ENCODE results near the gene TEP1. TPM values are rescaled to one million over a fixed set of nuclear protein-coding genes. Genes with fewer than 3 reads are reported as not detected.

TEP1 gene
- total RNA-seq, 4 donors from 2014 or later = 17.2 to 28.8 (median 22.9) TPM

- WGBS = 84% methylated on average over 1 of the region's 1 CpG
Measured at GRCh38 chr14:20400589-20400964, 12.7 kb downstream of the TEP1 start.

DNA sequence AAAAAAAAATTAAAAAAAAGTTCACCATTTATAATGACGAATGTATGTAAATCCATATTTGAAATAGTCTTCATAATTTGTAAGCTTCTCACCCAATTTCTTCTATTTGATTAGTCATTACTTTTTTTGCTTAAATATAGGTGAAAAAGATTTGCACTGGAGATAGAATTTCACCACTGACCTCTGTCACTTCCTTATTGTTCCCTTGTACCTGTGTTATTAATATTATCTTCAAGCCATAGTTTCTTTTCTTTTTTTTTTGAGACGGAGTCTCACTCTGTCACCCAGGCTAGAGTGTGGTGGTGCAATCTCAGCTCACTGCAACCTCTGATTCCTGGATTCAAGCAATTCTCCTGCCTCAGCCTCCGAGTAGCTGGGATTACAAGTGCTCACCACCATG lies 15.8 kb downstream of the TEP1 start:
- Histone ChIP-seq H3K4me3 (no peak overlapping the region), H3K27me3 (no peaks in the 10 kb centered on the region), H3K9me3 (no peaks in the 10 kb centered on the region), H3K4me1 (no peaks in the 10 kb centered on the region), H3K27ac (replicated peaks in 1 of 4) (no peak overlapping the region), H3K36me3 (peaks cover 63 to 98% (median 89%) of the 10 kb centered on the region in 4 donors)
- WGBS = 94% methylated on average over 3 of the region's 3 CpGs
- intact Hi-C loops (cut with DNase I) = no loop called here
- TF ChIP-seq POLR2AphosphoS5 (IDR thresholded peaks at IDR 0.05) = no peak
- no peak for TF ChIP-seq CTCF (IDR thresholded peaks at IDR 0.05)
- no peak for TF ChIP-seq EP300 (IDR thresholded peaks at IDR 0.05)
- TF ChIP-seq POLR2A (IDR thresholded peaks at IDR 0.05; ENCODE audit: low read depth) = no peak
- DNase-seq (ENCODE audit: extremely low spot score) = no peak

More at GRCh38 chr14:20400589-20400964, 12.7 kb downstream of the TEP1 start:
- Histone ChIP-seq H3K36me3 (peaks cover 55 to 100% (median 93%) of the 10 kb centered on the region in 4 donors), H3K4me3 (no peak overlapping the region), H3K9me3 (no peaks in the 10 kb centered on the region), H3K27me3 (no peaks in the 10 kb centered on the region), H3K4me1 (no peaks in the 10 kb centered on the region), H3K27ac (replicated peaks in 1 of 4) (no peak overlapping the region)
- intact Hi-C loops (cut with DNase I) = no loop called here
- TF ChIP-seq CTCF (IDR thresholded peaks at IDR 0.05) (no peak), POLR2AphosphoS5 (IDR thresholded peaks at IDR 0.05) (no peak), EP300 (IDR thresholded peaks at IDR 0.05) (no peak), POLR2A (IDR thresholded peaks at IDR 0.05; ENCODE audit: low read depth) (no peak)
- no peak for DNase-seq (ENCODE audit: extremely low spot score)

DNA sequence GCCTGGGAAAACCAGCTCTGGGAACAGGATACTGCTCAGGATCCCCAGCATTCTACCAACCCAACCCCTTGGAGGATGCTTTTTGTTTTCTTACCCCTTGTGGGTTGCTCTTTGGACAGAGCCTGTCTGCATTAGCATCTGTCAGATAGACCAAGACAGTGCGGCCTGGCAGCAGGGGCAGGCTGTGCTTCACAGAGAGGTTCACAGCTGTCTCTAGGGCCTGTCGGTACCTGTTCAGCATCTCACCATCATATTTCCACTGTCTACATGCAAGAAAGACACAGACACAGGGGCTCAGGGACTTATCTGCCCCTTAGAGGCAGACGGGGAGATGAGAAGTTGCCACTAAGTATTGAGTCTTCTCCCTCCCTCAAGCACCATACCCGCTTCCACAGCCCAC lies 21.8 kb downstream of the TEP1 start:
- H3K9me3 ChIP-seq = no peaks in the 10 kb centered on the region
- TF ChIP-seq CTCF (IDR thresholded peaks at IDR 0.05) (no peak), POLR2A (IDR thresholded peaks at IDR 0.05; ENCODE audit: low read depth) (no peak), POLR2AphosphoS5 (IDR thresholded peaks at IDR 0.05) (no peak), EP300 (IDR thresholded peaks at IDR 0.05) (no peak)
- intact Hi-C loops (cut with DNase I) = no loop called here
- no peak for DNase-seq (ENCODE audit: extremely low spot score)
- no peak overlapping the region for H3K4me3 ChIP-seq
- H3K27ac ChIP-seq (replicated peaks in 1 of 4) = no peak overlapping the region
- peaks cover 78 to 100% (median 94%) of the 10 kb centered on the region in 4 donors for H3K36me3 ChIP-seq
- 96% methylated on average over 4 of the region's 4 CpGs for WGBS
- H3K4me1 ChIP-seq = no peaks in the 10 kb centered on the region
- H3K27me3 ChIP-seq = no peaks in the 10 kb centered on the region

DNA sequence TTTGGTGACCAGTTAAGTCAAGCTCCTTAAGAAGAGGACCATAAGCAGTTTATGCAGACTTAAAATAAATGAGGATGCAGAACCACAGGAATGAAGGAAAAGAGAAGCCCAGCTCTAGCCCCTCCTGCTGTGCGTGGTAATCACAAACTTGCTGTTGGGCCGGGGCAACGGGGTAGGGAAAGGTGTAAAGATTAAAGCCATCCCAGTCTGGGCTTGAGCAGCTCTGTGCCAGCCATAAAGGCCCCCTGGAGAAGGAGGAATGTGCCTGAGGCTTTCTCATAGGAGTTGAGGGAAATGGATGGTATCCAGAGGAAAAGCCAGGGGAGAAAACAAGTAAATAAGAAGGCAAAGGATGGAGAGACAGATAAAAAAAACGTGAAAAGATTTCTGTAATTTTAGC lies 25.1 kb downstream of the TEP1 start:
- no peak overlapping the region for H3K27ac ChIP-seq (replicated peaks in 1 of 4)
- H3K4me3 ChIP-seq = no peak overlapping the region
- DNase-seq (ENCODE audit: extremely low spot score) = no peak
- intact Hi-C loops (cut with DNase I) = no loop called here
- TF ChIP-seq CTCF (IDR thresholded peaks at IDR 0.05) (no peak), POLR2A (IDR thresholded peaks at IDR 0.05; ENCODE audit: low read depth) (no peak), POLR2AphosphoS5 (IDR thresholded peaks at IDR 0.05) (no peak), EP300 (IDR thresholded peaks at IDR 0.05) (no peak)
- H3K36me3 ChIP-seq = peaks cover 88 to 100% (median 96%) of the 10 kb centered on the region in 4 donors
- 64% methylated on average over 4 of the region's 4 CpGs for WGBS
- no peaks in the 10 kb centered on the region for H3K27me3 ChIP-seq
- no peaks in the 10 kb centered on the region for H3K9me3 ChIP-seq
- no peaks in the 10 kb centered on the region for H3K4me1 ChIP-seq

- H3K36me3 ChIP-seq = peaks cover 94 to 100% (median 99%) of the 10 kb centered on the region in 4 donors
- no peak overlapping the region for H3K4me3 ChIP-seq
- intact Hi-C loops (cut with DNase I) = no loop called here
- TF ChIP-seq POLR2AphosphoS5 (IDR thresholded peaks at IDR 0.05) (no peak), CTCF (IDR thresholded peaks at IDR 0.05) (no peak), POLR2A (IDR thresholded peaks at IDR 0.05; ENCODE audit: low read depth) (no peak), EP300 (IDR thresholded peaks at IDR 0.05) (no peak)
- no peaks in the 10 kb centered on the region for H3K9me3 ChIP-seq
- H3K27ac ChIP-seq (replicated peaks in 1 of 4) = no peak overlapping the region
- DNase-seq (ENCODE audit: extremely low spot score) = no peak
- 95% methylated on average over 6 of the region's 6 CpGs for WGBS
- H3K4me1 ChIP-seq = no peaks in the 10 kb centered on the region
- no peaks in the 10 kb centered on the region for H3K27me3 ChIP-seq
Measured at GRCh38 chr14:20387576-20387975, 25.7 kb downstream of the TEP1 start.

Measured in esophagus muscularis mucosa (tissue), 4 donors.